GM12878 (cell line): ENCODE data around the gene PRSS8. TPM values are rescaled to one million over a fixed set of nuclear protein-coding genes. Genes with fewer than 3 reads are reported as not detected.
"Not testable (repeated sequence)": the region's sequence is repeated elsewhere in the genome, so short reads cannot be mapped to it uniquely, and the experiment has no call there.

Source experiments
- ATAC-seq: fragments of 200-7000 bp; cut with Tn5 transposase; 3 replicates; pipeline ENCODE4 v1.9.1; 2020; ENCODE audit warnings: mild to moderate bottlenecking, moderate library complexity
- BruUV-seq: library from RNA; stranded (reverse); fragments of 400-500 nt; replicated peaks from 2 replicates; lab custom pipeline; 2021; lab: Mats Ljungman, UMichigan
- CTCF ChIA-PET: fragments of 300-600 bp; sonication (Branson Sonifier 250); formaldehyde crosslinking; extraction: SDS; loops from one replicate; lab custom pipeline; 2021; ENCODE audit warnings: inconsistent platforms; lab: Yijun Ruan, JAX
- POLR2A ChIA-PET: fragments of 350-600 bp; formaldehyde crosslinking; extraction: SDS; loops from one replicate; lab custom pipeline; 2021; ENCODE audit warnings: inconsistent platforms; lab: Charles Lee
- RAD21 ChIA-PET: fragments of 300-600 bp; sonication (Branson Sonifier 250); formaldehyde crosslinking; loops from one replicate; lab custom pipeline; 2023; ENCODE audit warnings: antibody characterized with exemption; ENCODE audit not compliant: unreplicated experiment; lab: Charles Lee
- SMC1A ChIA-PET: fragments of 300-600 bp; sonication (Branson Sonifier 250); formaldehyde crosslinking; loops from one replicate; lab custom pipeline; 2023; ENCODE audit not compliant: unreplicated experiment, uncharacterized antibody; lab: Charles Lee
- DNase-seq: peaks from one replicate; pipeline ENCODE4 v3.0.0-alpha.2; 2011; ENCODE audit warnings: low read depth, low spot score
- FAIRE-seq: peaks from 3 replicates; lab custom pipeline; 2011; peaks lifted over from hg19 to GRCh38; lab: Jason Lieb, UNC
- H2AFZ ChIP-seq: 2 replicates; pipeline ENCODE4 v1.6.0; 2011; ENCODE audit warnings: low read depth, low read length, control low read depth; ENCODE audit not compliant: control insufficient read depth
- H3K27ac ChIP-seq: 2 replicates; pipeline ENCODE4 v1.5.1; 2011; ENCODE audit warnings: control low read depth; ENCODE audit not compliant: control insufficient read depth, insufficient read depth
- H3K27me3 ChIP-seq, 2 experiments: replicated peaks in 1 of 2; 2 replicates each; pipeline versions ENCODE4 v1.6.0 to v1.6.1; 2011; ENCODE audit warnings: low read length in 1 of 2; ENCODE audit not compliant: control insufficient read depth in 2 of 2, insufficient read depth in 2 of 2
- H3K36me3 ChIP-seq, 2 experiments: 2 replicates each; pipeline ENCODE4 v1.5.1; 2011; ENCODE audit warnings: low read length in 1 of 2; ENCODE audit not compliant: control insufficient read depth in 2 of 2, insufficient read depth in 2 of 2
- H3K4me1 ChIP-seq: 2 replicates; pipeline ENCODE4 v1.6.1; 2011; ENCODE audit warnings: mild to moderate bottlenecking, low read length, moderate library complexity, mixed read lengths; ENCODE audit not compliant: control insufficient read depth, insufficient read depth
- H3K4me2 ChIP-seq: 2 replicates; pipeline ENCODE4 v1.6.0; 2011; ENCODE audit warnings: control low read depth; ENCODE audit not compliant: control insufficient read depth, insufficient read depth
- H3K4me3 ChIP-seq: fragments of 200-600 bp; sonication (generic); 2 replicates; pipeline ENCODE4 v1.5.1; 2016
- H3K79me2 ChIP-seq: 2 replicates; pipeline ENCODE4 v1.6.0; 2011; ENCODE audit warnings: low read length; ENCODE audit not compliant: control insufficient read depth, insufficient read depth
- H3K9ac ChIP-seq: 2 replicates; pipeline ENCODE4 v1.8.0; 2011; ENCODE audit warnings: low read length, control low read depth, mixed read lengths; ENCODE audit not compliant: control insufficient read depth, insufficient read depth
- H3K9me3 ChIP-seq: replicated peaks from 3 replicates; pipeline ENCODE4 v1.5.1; 2011; ENCODE audit warnings: mild to moderate bottlenecking, low read length; ENCODE audit not compliant: control insufficient read depth, insufficient read depth
- H4K20me1 ChIP-seq: 2 replicates; pipeline ENCODE4 v1.6.0; 2011; ENCODE audit not compliant: control insufficient read depth, insufficient read depth
- CHD2 ChIP-seq: IDR thresholded peaks from 2 replicates; pipeline ENCODE4 v1.6.1; 2011; ENCODE audit warnings: low read depth, low read length, improper control_type of control experiment, borderline replicate concordance
- RAD51 ChIP-seq: fragments of 450-650 bp; IDR thresholded peaks from 2 replicates; pipeline ENCODE4 v1.6.1; 2016; ENCODE audit warnings: moderate library complexity, mild to moderate bottlenecking, inconsistent platforms
- ZBTB11 ChIP-seq: fragments of 450-650 bp; formaldehyde crosslinking; IDR thresholded peaks from 2 replicates; pipeline ENCODE4 v1.5.0; 2022; ENCODE audit warnings: mild to moderate bottlenecking, missing genetic modification characterization
- WGBS: methylation state at CpG from one replicate; pipeline ENCODE4 v1.1.6; 2016; ENCODE audit warnings: low lambda C conversion rate; ENCODE audit not compliant: insufficient replicate concordance, insufficient coverage; ENCODE audit errors: missing lambda C conversion rate; 5-methylcytosine and 5-hydroxymethylcytosine counted together
- in situ Hi-C: fragments of 300-500 bp; cut with MboI; formaldehyde crosslinking; loops from 9 replicates; pipeline ENCODE4 v1.14.3; 2018; ENCODE audit warnings: mixed read lengths
- intact Hi-C: fragments of 100-400 bp; cut with micrococcal nuclease; formaldehyde crosslinking; loops from one replicate; pipeline ENCODE4 v1.14.2; 2022; ENCODE audit not compliant: unreplicated experiment
- polyA plus RNA-seq, 11 experiments: library from polyadenylated mRNA; depleted of rRNA in 4 of 11; unstranded in 6 of 11; stranded (reverse) in 5 of 11; fragments of >200 nt; fragmentation: Nextera tagmentation in 4 of 11; fragmentation: Illumina TruSeq in 1 of 11; extraction: Ambion mirVana in 4 of 11; extraction: Trizol in 1 of 11; gene quantifications; 1 replicate in 1 of 11; 2 replicates in 10 of 11; pipeline versions ENCODE4 v1.2.1 to v1.2.3, GENCODE V29; 2011 to 2016; ENCODE audit warnings: inconsistent platforms in 2 of 11, missing spikeins in 2 of 11, low read depth in 1 of 11
- total RNA-seq, 4 experiments: library from RNA; depleted of rRNA in 3 of 4; stranded (reverse); fragments of >200 nt in 3 of 4; fragmentation: Illumina TruSeq in 1 of 4; extraction: Trizol in 1 of 4; gene quantifications; 2 replicates each; pipeline versions ENCODE4 v1.2.1 to v1.2.3, GENCODE V29; 2013 to 2021
- TF ChIP-seq, protein P1 (sequence below): IDR thresholded peaks from 2 replicates; pipeline ENCODE4 v1.6.1; 2011; ENCODE audit warnings: low read depth, low read length, improper control_type of control experiment, borderline replicate concordance
- TF ChIP-seq, protein P2 (sequence below): fragments of 450-650 bp; IDR thresholded peaks from 2 replicates; pipeline ENCODE4 v1.6.1; 2018; ENCODE audit warnings: mild to moderate bottlenecking, low read depth, moderate library complexity; ENCODE audit not compliant: partially characterized antibody

PRSS8 gene
- total and polyA plus RNA-seq, 10 of the 15 experiments (the other 5 are each of a cell fraction or from before 2014, with no cell fraction given): 0.33 to 0.58 TPM; not detected in 8

- not testable (repeated sequence) for H3K4me2 ChIP-seq, H3K79me2 ChIP-seq, H3K36me3 ChIP-seq, H2AFZ ChIP-seq, H3K9ac ChIP-seq, H3K4me3 ChIP-seq, H3K4me1 ChIP-seq, ATAC-seq, DNase-seq, BruUV-seq, H4K20me1 ChIP-seq, H3K27ac ChIP-seq, H3K27me3 ChIP-seq, FAIRE-seq, H3K9me3 ChIP-seq
- ChIA-PET SMC1A (interaction anchor here (0.7 to 2.0 kb wide), 5 partner anchors 13 to 295 kb away, joined by 3 to 7 read pairs (median 3); no protein-coding TSS in a partner anchor), CTCF (interaction anchor here (0.5 to 3.1 kb wide), 7 partner anchors 9 to 238 kb away, joined by 3 to 23 read pairs (median 4); partner anchors contain the start of gene PYDC1), RAD21 (interaction anchor here (0.6 to 3.3 kb wide), 2 partner anchors 25 to 68 kb away, joined by 3 to 48 read pairs; partner anchors contain the start of gene KAT8), POLR2A (interaction anchor here (1.5 kb wide), 1 partner anchor 25 kb away, joined by 3 read pairs; no protein-coding TSS in a partner anchor)
- in situ Hi-C loops: loop anchor here (10.0 kb wide), 1 partner anchor 730 kb away; the partner anchor contains the start of gene ZNF267
- intact Hi-C loops: loop anchor here (5.0 kb wide), 3 partner anchors 37 to 147 kb away; partner anchors contain the start of genes BCKDK, ZNF646 and ZNF668
- WGBS: 67% methylated on average over 7 of the region's 7 CpGs
These were observed 8.9 kb upstream of the PRSS8 start for GRCh38 chr16:31144418-31144817.

GRCh38 chr16:31143694-31144148 is 8.2 kb upstream of the PRSS8 start:
- no peaks in the 10 kb centered on the region for H3K36me3 ChIP-seq
- no peak overlapping the region for H3K9ac ChIP-seq
- peaks cover 3% of the 10 kb centered on the region; the same call in 1 of the 2 replicates for H4K20me1 ChIP-seq
- FAIRE-seq (no peak), DNase-seq (no peak), ATAC-seq (no peak)
- H2AFZ ChIP-seq: no peak overlapping the region
- no peaks in the 10 kb centered on the region for H3K9me3 ChIP-seq
- H3K27ac ChIP-seq: no peak overlapping the region
- peaks cover 9% of the 10 kb centered on the region for H3K4me1 ChIP-seq
- in situ Hi-C loops: loop anchor here (10.0 kb wide), 1 partner anchor 731 kb away; the partner anchor contains the start of gene ZNF267
- POLR2A ChIA-PET: interaction anchor here (1.5 kb wide), 1 partner anchor 24 kb away, joined by 3 read pairs; no protein-coding TSS in a partner anchor
- BruUV-seq: no TSS peak
- SMC1A ChIA-PET: interaction anchor here (0.7 to 2.0 kb wide), 5 partner anchors 14 to 301 kb away, joined by 3 to 7 read pairs (median 3); no protein-coding TSS in a partner anchor
- no peak overlapping the region for H3K4me2 ChIP-seq
- RAD21 ChIA-PET: interaction anchor here (0.6 to 3.3 kb wide), 3 partner anchors 24 to 300 kb away, joined by 3 to 48 read pairs (median 3); partner anchors contain the start of gene KAT8
- H3K27me3 ChIP-seq: no peaks in the 10 kb centered on the region
- H3K79me2 ChIP-seq: no peaks in the 10 kb centered on the region
- CTCF ChIA-PET: interaction anchor here (0.7 to 3.1 kb wide), 8 partner anchors 10 to 190 kb away, joined by 3 to 23 read pairs (median 11); partner anchors contain the start of gene KAT8
- 89% methylated on average over 8 of the region's 8 CpGs for WGBS
- intact Hi-C loops: loop anchor here (2.0 to 5.0 kb wide), 4 partner anchors 36 to 191 kb away; partner anchors contain the start of genes BCKDK, ZNF646 and ZNF668
- H3K4me3 ChIP-seq: no peak overlapping the region
- TF ChIP-seq CHD2 (no peak), ZBTB11 (CRISPR knock-in tag) (no peak), RAD51 (no peak)
- TF ChIP-seq, protein P1, sequence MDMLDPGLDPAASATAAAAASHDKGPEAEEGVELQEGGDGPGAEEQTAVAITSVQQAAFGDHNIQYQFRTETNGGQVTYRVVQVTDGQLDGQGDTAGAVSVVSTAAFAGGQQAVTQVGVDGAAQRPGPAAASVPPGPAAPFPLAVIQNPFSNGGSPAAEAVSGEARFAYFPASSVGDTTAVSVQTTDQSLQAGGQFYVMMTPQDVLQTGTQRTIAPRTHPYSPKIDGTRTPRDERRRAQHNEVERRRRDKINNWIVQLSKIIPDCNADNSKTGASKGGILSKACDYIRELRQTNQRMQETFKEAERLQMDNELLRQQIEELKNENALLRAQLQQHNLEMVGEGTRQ: no peak
- TF ChIP-seq, protein P2, sequence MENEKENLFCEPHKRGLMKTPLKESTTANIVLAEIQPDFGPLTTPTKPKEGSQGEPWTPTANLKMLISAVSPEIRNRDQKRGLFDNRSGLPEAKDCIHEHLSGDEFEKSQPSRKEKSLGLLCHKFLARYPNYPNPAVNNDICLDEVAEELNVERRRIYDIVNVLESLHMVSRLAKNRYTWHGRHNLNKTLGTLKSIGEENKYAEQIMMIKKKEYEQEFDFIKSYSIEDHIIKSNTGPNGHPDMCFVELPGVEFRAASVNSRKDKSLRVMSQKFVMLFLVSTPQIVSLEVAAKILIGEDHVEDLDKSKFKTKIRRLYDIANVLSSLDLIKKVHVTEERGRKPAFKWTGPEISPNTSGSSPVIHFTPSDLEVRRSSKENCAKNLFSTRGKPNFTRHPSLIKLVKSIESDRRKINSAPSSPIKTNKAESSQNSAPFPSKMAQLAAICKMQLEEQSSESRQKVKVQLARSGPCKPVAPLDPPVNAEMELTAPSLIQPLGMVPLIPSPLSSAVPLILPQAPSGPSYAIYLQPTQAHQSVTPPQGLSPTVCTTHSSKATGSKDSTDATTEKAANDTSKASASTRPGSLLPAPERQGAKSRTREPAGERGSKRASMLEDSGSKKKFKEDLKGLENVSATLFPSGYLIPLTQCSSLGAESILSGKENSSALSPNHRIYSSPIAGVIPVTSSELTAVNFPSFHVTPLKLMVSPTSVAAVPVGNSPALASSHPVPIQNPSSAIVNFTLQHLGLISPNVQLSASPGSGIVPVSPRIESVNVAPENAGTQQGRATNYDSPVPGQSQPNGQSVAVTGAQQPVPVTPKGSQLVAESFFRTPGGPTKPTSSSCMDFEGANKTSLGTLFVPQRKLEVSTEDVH: no peak
